Spinal cord (tissue), 10 donors: ENCODE results near the gene GLYATL3. TPM values are rescaled to one million over a fixed set of nuclear protein-coding genes. Genes with fewer than 3 reads are reported as not detected.

Experiments
- DNase-seq, 6 donors: peaks; one replicate each; pipeline versions ENCODE4 v3.0.0 to v3.0.0-alpha.2; 2013 to 2015; ENCODE audit warnings: low spot score in 6 of 6, low read depth in 4 of 6
- H3K27ac ChIP-seq: one replicate; pipeline ENCODE4 v1.5.1; 2013; ENCODE audit warnings: low read depth, low read length, control low read depth
- H3K27me3 ChIP-seq: one replicate; pipeline ENCODE4 v1.6.1; 2013; ENCODE audit warnings: low read length; ENCODE audit not compliant: control insufficient read depth, insufficient read depth
- H3K36me3 ChIP-seq: one replicate; pipeline ENCODE4 v1.6.1; 2013; ENCODE audit warnings: low read length; ENCODE audit not compliant: control insufficient read depth, insufficient read depth
- H3K4me1 ChIP-seq: one replicate; pipeline ENCODE4 v1.6.1; 2013; ENCODE audit warnings: low read length; ENCODE audit not compliant: control insufficient read depth, insufficient read depth
- H3K4me3 ChIP-seq: one replicate; pipeline ENCODE4 v1.5.1; 2013; ENCODE audit warnings: low read depth, low read length, control low read depth
- H3K9me3 ChIP-seq: one replicate; pipeline ENCODE4 v1.6.1; 2013; ENCODE audit warnings: low read length; ENCODE audit not compliant: control insufficient read depth, insufficient read depth
- WGBS: methylation state at CpG from one replicate; pipeline ENCODE4 v1.1.5; 2013; ENCODE audit warnings: missing lambda C conversion rate; ENCODE audit not compliant: insufficient coverage; 5-methylcytosine and 5-hydroxymethylcytosine counted together
- polyA plus RNA-seq, 2 donors: library from polyadenylated mRNA; unstranded; fragments of 120-200 nt; gene quantifications; one replicate each; pipeline ENCODE4 v1.2.1, GENCODE V29; 2013; ENCODE audit not compliant: insufficient read length in 2 of 2
- total RNA-seq, 2 donors: library from RNA; depleted of rRNA in 1 of 2; stranded (reverse); fragments of 120-200 nt in 1 of 2; fragments of >200 nt in 1 of 2; gene quantifications; one replicate each; pipeline versions ENCODE4 v1.2.3 to v1.2.4, GENCODE V29; 2013 to 2014
- donor health status: healthy.

The GLYATL3 gene
- total and polyA plus RNA-seq, 4 donors = not detected

- Histone ChIP-seq H3K36me3 (no peaks in the 10 kb centered on the region), H3K9me3 (no peaks in the 10 kb centered on the region), H3K27me3 (no peaks in the 10 kb centered on the region), H3K27ac (no peak overlapping the region), H3K4me1 (no peaks in the 10 kb centered on the region), H3K4me3 (no peak overlapping the region)
- no peak for DNase-seq
- WGBS = 100% methylated on average over 2 of the region's 3 CpGs
These were observed 9.6 kb downstream of the GLYATL3 start for GRCh38 chr6:49509342-49509741.

GRCh38 chr6:49513153-49513989 is 13.6 kb downstream of the GLYATL3 start:
- H3K36me3 ChIP-seq = no peaks in the 10 kb centered on the region
- no CpG with 5 or more reads among the region's 2 CpGs for WGBS
- DNase-seq = no peak

GRCh38 chr6:49514571-49515484 is 15.1 kb downstream of the GLYATL3 start:
- no peak for DNase-seq
- WGBS = 96% methylated on average over 2 of the region's 8 CpGs

More at GRCh38 chr6:49513153-49513989, 13.6 kb downstream of the GLYATL3 start:
- H3K27me3 ChIP-seq = no peaks in the 10 kb centered on the region
- H3K27ac ChIP-seq = no peak overlapping the region
- H3K9me3 ChIP-seq = no peaks in the 10 kb centered on the region
- no peak overlapping the region for H3K4me3 ChIP-seq
- no peaks in the 10 kb centered on the region for H3K4me1 ChIP-seq

GRCh38 chr6:49515485-49516146 is 15.9 kb downstream of the GLYATL3 start:
- H3K36me3 ChIP-seq = no peaks in the 10 kb centered on the region
- no peaks in the 10 kb centered on the region for H3K4me1 ChIP-seq
- no peak overlapping the region for H3K4me3 ChIP-seq
- H3K27ac ChIP-seq = no peak overlapping the region
- WGBS = 81% methylated on average over 4 of the region's 10 CpGs
- H3K27me3 ChIP-seq = no peaks in the 10 kb centered on the region
- no peak for DNase-seq
- no peaks in the 10 kb centered on the region for H3K9me3 ChIP-seq

More at GRCh38 chr6:49514571-49515484, 15.1 kb downstream of the GLYATL3 start:
- H3K4me3 ChIP-seq = no peak overlapping the region
- H3K4me1 ChIP-seq = no peaks in the 10 kb centered on the region
- no peaks in the 10 kb centered on the region for H3K27me3 ChIP-seq
- no peaks in the 10 kb centered on the region for H3K36me3 ChIP-seq
- H3K27ac ChIP-seq = no peak overlapping the region
- no peaks in the 10 kb centered on the region for H3K9me3 ChIP-seq

GRCh38 chr6:49516147-49516505 is 16.4 kb downstream of the GLYATL3 start:
- Histone ChIP-seq H3K36me3 (no peaks in the 10 kb centered on the region), H3K9me3 (no peaks in the 10 kb centered on the region), H3K4me3 (no peak overlapping the region), H3K27me3 (no peaks in the 10 kb centered on the region), H3K4me1 (no peaks in the 10 kb centered on the region), H3K27ac (no peak overlapping the region)
- 96% methylated on average over 3 of the region's 4 CpGs for WGBS
- DNase-seq = no peak

GRCh38 chr6:49517919-49518318 is 18.2 kb downstream of the GLYATL3 start:
- DNase-seq = no peak
- WGBS = 100% methylated on average over 1 of the region's 2 CpGs
- Histone ChIP-seq H3K4me1 (no peaks in the 10 kb centered on the region), H3K9me3 (no peaks in the 10 kb centered on the region), H3K36me3 (no peaks in the 10 kb centered on the region), H3K27me3 (no peaks in the 10 kb centered on the region), H3K27ac (no peak overlapping the region), H3K4me3 (no peak overlapping the region)

GRCh38 chr6:49519660-49520059 is 19.9 kb downstream of the GLYATL3 start:
- H3K9me3 ChIP-seq = no peaks in the 10 kb centered on the region
- no peaks in the 10 kb centered on the region for H3K36me3 ChIP-seq
- H3K27me3 ChIP-seq = no peaks in the 10 kb centered on the region
- no peak overlapping the region for H3K4me3 ChIP-seq
- H3K4me1 ChIP-seq = no peaks in the 10 kb centered on the region
- no peak for DNase-seq
- WGBS = no CpG with 5 or more reads among the region's 1 CpG
- no peak overlapping the region for H3K27ac ChIP-seq

GRCh38 chr6:49522710-49523593 is 23.2 kb downstream of the GLYATL3 start:
- no peak for DNase-seq
- H3K4me3 ChIP-seq = no peak overlapping the region

GRCh38 chr6:49523901-49524300 is 24.2 kb downstream of the GLYATL3 start:
- 100% methylated on average over 1 of the region's 1 CpG for WGBS
- no peak overlapping the region for H3K27ac ChIP-seq
- no peaks in the 10 kb centered on the region for H3K27me3 ChIP-seq
- H3K4me1 ChIP-seq = no peaks in the 10 kb centered on the region
- DNase-seq = no peak
- H3K9me3 ChIP-seq = no peaks in the 10 kb centered on the region
- H3K36me3 ChIP-seq = no peaks in the 10 kb centered on the region
- H3K4me3 ChIP-seq = no peak overlapping the region

More at GRCh38 chr6:49522710-49523593, 23.2 kb downstream of the GLYATL3 start:
- H3K9me3 ChIP-seq = no peaks in the 10 kb centered on the region
- H3K4me1 ChIP-seq = no peaks in the 10 kb centered on the region
- no peak overlapping the region for H3K27ac ChIP-seq
- H3K27me3 ChIP-seq = no peaks in the 10 kb centered on the region
- WGBS = 86% methylated on average over 3 of the region's 7 CpGs
- H3K36me3 ChIP-seq = no peaks in the 10 kb centered on the region
